ENCODE data around the gene LDAH.

Gene LDAH

DNA sequence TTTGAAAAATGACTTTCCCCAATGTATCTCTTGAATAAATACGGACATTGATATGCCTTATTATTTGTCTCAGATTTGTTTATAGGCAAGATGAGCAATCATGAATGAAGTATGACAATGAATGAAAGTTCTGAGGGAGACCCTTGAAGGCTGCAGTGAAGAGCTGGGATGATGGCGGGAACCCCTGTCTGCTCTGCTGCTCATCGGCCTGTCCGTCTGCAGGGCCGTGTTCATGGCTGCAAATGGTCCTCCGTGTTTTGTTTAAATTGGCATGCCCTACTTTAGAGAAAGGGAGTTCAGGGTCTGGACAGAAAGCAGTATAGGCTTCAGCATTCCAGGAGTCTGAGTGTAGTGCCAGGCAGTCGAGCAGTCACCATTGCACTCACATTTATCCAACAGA, 170.8 kb downstream of the LDAH start:
- DNase-seq (ENCODE audit: low read depth), result no peak

DNA sequence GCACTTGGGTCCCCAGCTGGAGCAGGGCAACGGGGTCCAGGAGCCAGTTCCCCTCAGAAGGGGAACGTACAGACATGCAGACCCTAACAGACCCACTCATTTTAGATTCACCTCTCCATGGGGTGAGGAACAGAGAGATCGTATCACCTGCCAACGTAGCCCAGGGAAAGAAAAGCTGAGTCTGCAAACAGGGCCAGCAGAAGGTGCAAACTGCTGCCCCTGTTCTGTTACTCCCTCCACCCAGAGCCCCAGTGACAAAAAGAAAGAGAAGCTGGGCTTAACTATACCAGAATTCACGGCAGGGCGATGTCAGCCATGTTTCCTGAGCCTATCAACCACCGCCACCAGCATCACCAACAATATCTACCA, 171.2 kb downstream of the LDAH start:
- no peak for DNase-seq (ENCODE audit: low read depth)

DNA sequence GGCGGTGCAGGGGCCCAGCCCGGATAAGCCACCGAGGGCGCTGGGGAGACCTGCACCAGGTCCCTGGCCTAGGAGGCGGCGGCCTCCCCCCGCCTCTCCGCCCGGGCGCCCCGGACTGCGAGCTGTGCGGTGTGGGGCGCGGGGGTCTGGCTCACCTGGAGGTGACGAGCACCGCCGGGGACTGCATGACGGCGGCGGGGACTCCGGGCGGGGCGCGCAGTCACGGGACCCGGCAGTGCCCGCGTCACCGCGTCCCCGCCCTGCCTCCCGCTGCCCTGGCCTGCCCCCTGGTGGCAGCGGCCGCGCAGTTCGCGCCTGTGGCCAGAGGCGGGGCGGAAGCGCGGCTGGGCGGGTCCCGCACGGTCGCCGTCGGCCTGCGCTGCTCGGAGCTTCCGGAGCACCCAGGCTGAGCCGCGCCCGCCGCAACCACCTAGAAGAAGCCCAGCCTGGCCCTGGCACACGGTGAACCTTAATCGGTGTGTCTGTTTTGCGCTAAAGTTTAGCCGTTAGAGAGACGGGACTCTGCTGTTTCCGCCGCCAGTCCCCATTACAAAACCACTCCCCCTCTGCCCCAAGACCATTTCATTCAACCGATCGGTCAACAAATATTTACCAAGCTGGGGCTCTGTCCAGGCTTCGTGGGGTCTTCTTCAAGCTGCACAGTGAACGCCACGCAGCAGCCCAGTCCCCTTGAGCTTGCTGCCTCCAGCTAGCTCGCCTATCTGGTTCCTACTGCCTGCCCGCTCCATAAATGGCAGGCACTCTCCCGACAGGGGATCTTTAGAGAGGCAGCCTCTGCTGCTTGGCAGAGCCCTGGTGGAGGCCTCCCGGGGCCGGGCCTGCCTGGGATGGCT, 171.8 kb downstream of the LDAH start, which contains the start of gene HS1BP3:
HS1BP3 (minus strand) TSS at position 222 of the 854 bp plus-strand sequence; CDS start at position 187, 35 bp downstream.
- peak; percentile 84 for DNase-seq (ENCODE audit: low read depth)

DNA sequence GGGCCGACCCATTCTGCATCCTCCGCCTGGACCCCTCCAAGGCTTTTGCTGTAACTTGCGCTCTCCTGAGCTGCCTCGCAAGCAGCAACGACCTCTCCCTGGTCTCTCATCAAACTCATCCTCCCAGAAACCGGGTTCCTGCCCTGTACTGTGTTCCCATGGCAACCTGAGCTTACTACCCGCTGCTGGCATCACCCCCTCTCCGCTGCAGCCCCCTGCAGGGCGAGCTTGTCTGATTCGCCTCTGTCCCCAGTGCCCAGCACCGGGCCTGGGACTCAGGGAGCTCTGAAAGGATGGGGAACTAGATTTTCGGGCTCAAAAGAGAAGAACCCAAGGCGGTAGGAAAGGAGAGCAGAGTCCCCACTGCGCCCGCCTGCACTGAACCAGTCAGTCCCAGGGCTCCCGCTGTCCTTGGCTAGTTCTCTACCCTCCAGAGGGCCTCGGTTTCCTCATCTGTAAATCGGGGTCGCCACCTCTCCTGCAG, 172.5 kb downstream of the LDAH start:
- DNase-seq (ENCODE audit: low read depth), result no peak

- no peak for DNase-seq (ENCODE audit: low read depth)
These were observed 172.9 kb downstream of the LDAH start for GRCh38 chr2:20649976-20650375.

GRCh38 chr2:20649576-20649975, 173.3 kb downstream of the LDAH start:
- no peak for DNase-seq (ENCODE audit: low read depth)

- no peak for DNase-seq (ENCODE audit: low read depth)
These were observed 174.1 kb downstream of the LDAH start for GRCh38 chr2:20648831-20649230.

DNA sequence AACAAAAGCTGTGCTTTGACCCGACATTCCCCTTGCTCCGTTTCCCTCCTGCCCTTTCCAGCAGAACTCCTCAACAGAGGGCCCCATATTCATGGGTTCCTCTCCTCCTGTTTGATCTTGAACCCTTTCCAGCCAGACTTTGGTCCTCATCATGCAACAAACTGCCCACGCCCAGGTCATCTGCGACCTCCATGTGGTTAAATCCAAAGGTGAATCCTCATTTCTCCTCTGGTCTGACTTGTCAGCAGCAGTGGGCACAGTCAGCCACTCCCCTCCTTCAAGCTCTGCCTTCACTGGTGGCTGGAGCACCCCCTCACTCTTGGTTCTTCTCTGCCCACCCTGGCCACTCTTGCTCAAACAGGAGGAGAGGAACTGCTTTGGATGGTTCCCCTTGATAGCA, 174.7 kb downstream of the LDAH start:
- no peak for DNase-seq (ENCODE audit: low read depth)

- DNase-seq (ENCODE audit: low read depth), result no peak
These were observed 175.2 kb downstream of the LDAH start for GRCh38 chr2:20647738-20648137.

DNA sequence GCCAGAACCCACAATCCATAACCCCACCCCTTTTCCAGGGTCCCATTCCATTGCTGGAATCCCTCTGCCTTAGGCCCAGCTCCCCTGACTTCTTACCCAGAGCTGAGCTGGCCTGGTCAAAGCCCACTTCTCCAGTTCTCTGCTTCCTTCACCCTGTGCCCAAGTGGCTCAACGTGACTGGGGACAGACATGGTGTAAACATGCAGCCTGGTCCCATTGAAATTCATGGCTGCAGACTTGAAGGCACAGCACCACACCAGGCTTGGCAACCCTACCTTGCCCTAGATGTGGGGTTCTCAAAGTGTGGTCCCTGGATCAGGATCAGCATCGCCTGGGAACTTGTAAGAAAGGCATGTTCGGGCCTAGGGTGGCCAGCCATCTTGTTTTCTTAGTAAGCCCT, 175.7 kb downstream of the LDAH start:
- DNase-seq (ENCODE audit: low read depth), result no peak

- no peak for DNase-seq (ENCODE audit: low read depth)
These were observed 176.5 kb downstream of the LDAH start for GRCh38 chr2:20646446-20646845.

- no peak for DNase-seq (ENCODE audit: low read depth)
These were observed 177.1 kb downstream of the LDAH start for GRCh38 chr2:20645761-20646160.

DNA sequence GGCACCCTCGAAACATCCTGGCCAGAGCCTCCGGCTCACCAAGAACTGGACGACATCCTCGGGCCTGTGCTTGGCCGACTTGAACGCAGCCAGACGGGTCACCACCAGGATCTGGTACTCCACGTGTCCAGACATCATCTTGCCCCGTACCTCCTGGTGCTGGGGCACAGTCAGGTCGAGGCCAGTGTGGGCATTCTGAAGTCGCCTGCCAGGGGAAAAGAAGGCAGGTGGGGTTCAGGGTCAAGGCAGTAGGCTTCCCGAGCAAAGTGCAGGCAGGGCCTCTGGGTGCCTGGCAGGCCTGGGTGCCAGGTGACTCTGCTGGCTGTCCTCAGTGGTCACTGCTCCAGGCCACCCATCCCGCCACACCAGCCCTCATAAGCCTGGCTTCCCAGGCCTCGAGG, 177.6 kb downstream of the LDAH start:
- DNase-seq (ENCODE audit: low read depth), result no peak

- no peak for DNase-seq (ENCODE audit: low read depth)
These were observed 179.1 kb downstream of the LDAH start for GRCh38 chr2:20643826-20644225.

GRCh38 chr2:20643060-20643459, 179.8 kb downstream of the LDAH start:
- DNase-seq (ENCODE audit: low read depth), result no peak

- peak; percentile 51 for DNase-seq (ENCODE audit: low read depth)
These were observed 180.6 kb downstream of the LDAH start for GRCh38 chr2:20642055-20642971.

GRCh38 chr2:20641123-20641985, 181.5 kb downstream of the LDAH start:
- DNase-seq (ENCODE audit: low read depth), result no peak

GRCh38 chr2:20640411-20641122, 182.3 kb downstream of the LDAH start:
- no peak for DNase-seq (ENCODE audit: low read depth)

- DNase-seq (ENCODE audit: low read depth), result no peak
These were observed 184.1 kb downstream of the LDAH start for GRCh38 chr2:20638646-20639430.

DNA sequence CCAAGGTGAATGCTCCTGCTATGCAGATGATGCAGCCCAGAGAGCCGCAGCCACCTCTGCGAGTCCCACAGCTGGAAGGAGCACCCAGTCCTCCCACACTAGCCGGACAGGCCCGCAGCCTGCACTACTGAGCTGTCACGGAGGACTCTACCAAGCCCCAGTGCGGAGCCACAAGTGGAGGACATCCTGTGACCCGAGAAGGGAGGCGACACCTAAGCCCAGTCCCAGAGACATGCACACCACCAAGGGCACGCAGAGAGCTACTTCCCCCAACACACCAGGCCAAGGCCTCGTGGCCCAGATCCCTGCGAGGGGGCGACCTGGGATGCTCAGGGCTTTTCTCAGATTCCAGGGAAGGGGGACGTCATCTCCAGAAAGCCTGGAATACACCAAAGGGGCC, 184.9 kb downstream of the LDAH start:
- DNase-seq (ENCODE audit: low read depth), result no peak

Measured in stimulated activated CD8-positive, alpha-beta memory T cell treated with anti-CD3 and anti-CD28 coated beads, Interleukin-12 subunit alpha, Interleukin-12 subunit beta, amount 100 ng/mL, for 4 hours (primary cell).